ENCODE data around the gene PSMD10.

PSMD10 gene

DNA sequence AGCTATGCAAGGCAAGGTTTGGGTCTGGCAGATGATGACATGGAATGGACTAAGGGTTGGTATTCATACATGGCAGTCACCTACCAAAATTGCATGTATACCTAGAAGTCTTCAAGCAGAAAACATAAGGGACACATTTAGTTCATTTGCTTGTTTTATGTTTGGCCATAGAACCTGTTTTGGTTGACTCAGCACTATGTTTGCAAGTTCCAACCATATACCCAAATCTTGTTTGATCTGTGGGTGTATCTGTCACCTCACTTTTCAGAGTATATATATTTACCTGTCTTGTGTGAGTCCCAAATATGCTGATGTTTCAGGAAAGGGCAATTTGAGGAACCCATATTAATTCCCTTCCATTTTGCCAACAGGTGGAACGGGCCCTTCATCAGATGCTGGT lies 39.5 kb upstream of the PSMD10 start:
- Histone ChIP-seq H3K27me3 (ENCODE audit: insufficient read depth, low read length) (no peaks in the 10 kb centered on the region), H3K36me3 (ENCODE audit: insufficient read depth, low read length) (0 out of 2 replicates have a peak, but pooled peaks cover 4% of the 10 kb centered on the region), H3K4me3 (ENCODE audit: low read depth, low read length, poor library complexity, severe bottlenecking) (no peak overlapping the region), H3K9ac (ENCODE audit: low read length) (no peak overlapping the region), H3K4me1 (ENCODE audit: insufficient read depth, low read length, severe bottlenecking) (no peaks in the 10 kb centered on the region), H3K9me2 (ENCODE audit: low read depth, low read length) (no peaks in the 10 kb centered on the region), H3F3A (ENCODE audit: insufficient read depth, low read length) (no peaks in the 10 kb centered on the region), H3K4me2 (ENCODE audit: low read length) (no peak overlapping the region), H3K27ac (ENCODE audit: low read depth, low read length, poor library complexity, severe bottlenecking) (no peak overlapping the region), H3K9me3 (ENCODE audit: low read length) (no peaks in the 10 kb centered on the region), H3K79me2 (ENCODE audit: insufficient read depth, low read length) (no peaks in the 10 kb centered on the region), H4K20me1 (ENCODE audit: insufficient read depth, low read length) (no peaks in the 10 kb centered on the region), H2AFZ (ENCODE audit: low read length) (no peak overlapping the region)
- TF ChIP-seq EZH2 (IDR thresholded peaks at IDR 0.05; ENCODE audit: borderline replicate concordance, low read length): no peak
- TF ChIP-seq, protein P1, sequence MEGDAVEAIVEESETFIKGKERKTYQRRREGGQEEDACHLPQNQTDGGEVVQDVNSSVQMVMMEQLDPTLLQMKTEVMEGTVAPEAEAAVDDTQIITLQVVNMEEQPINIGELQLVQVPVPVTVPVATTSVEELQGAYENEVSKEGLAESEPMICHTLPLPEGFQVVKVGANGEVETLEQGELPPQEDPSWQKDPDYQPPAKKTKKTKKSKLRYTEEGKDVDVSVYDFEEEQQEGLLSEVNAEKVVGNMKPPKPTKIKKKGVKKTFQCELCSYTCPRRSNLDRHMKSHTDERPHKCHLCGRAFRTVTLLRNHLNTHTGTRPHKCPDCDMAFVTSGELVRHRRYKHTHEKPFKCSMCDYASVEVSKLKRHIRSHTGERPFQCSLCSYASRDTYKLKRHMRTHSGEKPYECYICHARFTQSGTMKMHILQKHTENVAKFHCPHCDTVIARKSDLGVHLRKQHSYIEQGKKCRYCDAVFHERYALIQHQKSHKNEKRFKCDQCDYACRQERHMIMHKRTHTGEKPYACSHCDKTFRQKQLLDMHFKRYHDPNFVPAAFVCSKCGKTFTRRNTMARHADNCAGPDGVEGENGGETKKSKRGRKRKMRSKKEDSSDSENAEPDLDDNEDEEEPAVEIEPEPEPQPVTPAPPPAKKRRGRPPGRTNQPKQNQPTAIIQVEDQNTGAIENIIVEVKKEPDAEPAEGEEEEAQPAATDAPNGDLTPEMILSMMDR (IDR thresholded peaks at IDR 0.05; ENCODE audit: low read length): no peak

DNA sequence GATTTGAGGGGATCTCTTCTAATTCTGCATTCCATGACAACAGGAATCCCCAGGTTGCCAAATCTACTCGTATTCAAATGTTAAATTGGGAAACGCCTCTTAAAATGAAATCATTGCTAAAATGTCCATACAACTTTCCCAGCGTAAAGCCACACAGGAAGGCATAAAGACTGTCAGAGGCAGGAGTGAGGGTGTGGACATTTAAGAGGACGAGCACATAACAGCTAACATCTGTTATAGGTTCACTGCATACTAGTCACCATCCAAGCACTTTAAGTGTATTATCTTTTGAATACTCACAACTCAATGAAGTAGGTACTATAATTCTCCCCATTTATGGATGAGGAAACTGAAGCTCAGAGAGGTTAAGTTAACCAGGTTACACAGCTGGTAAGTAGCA lies 35.8 kb upstream of the PSMD10 start:
- no peak overlapping the region for H3K27ac ChIP-seq (ENCODE audit: low read depth, low read length, poor library complexity, severe bottlenecking)
- H3K4me2 ChIP-seq (ENCODE audit: low read length): no peak overlapping the region
- H3K4me3 ChIP-seq (ENCODE audit: low read depth, low read length, poor library complexity, severe bottlenecking): no peak overlapping the region
- H3K4me1 ChIP-seq (ENCODE audit: insufficient read depth, low read length, severe bottlenecking): no peaks in the 10 kb centered on the region
- no peaks in the 10 kb centered on the region for H3K79me2 ChIP-seq (ENCODE audit: insufficient read depth, low read length)
- no peaks in the 10 kb centered on the region for H3K9me3 ChIP-seq (ENCODE audit: low read length)
- no peaks in the 10 kb centered on the region for H3F3A ChIP-seq (ENCODE audit: insufficient read depth, low read length)
- no peaks in the 10 kb centered on the region for H4K20me1 ChIP-seq (ENCODE audit: insufficient read depth, low read length)
- TF ChIP-seq, protein P1 (IDR thresholded peaks at IDR 0.05; ENCODE audit: low read length): no peak
- no peak for TF ChIP-seq EZH2 (IDR thresholded peaks at IDR 0.05; ENCODE audit: borderline replicate concordance, low read length)
- H2AFZ ChIP-seq (ENCODE audit: low read length): no peak overlapping the region
- 0 out of 2 replicates have a peak, but pooled peaks cover 4% of the 10 kb centered on the region for H3K36me3 ChIP-seq (ENCODE audit: insufficient read depth, low read length)
- H3K9me2 ChIP-seq (ENCODE audit: low read depth, low read length): no peaks in the 10 kb centered on the region
- no peak overlapping the region for H3K9ac ChIP-seq (ENCODE audit: low read length)
- H3K27me3 ChIP-seq (ENCODE audit: insufficient read depth, low read length): no peaks in the 10 kb centered on the region

DNA sequence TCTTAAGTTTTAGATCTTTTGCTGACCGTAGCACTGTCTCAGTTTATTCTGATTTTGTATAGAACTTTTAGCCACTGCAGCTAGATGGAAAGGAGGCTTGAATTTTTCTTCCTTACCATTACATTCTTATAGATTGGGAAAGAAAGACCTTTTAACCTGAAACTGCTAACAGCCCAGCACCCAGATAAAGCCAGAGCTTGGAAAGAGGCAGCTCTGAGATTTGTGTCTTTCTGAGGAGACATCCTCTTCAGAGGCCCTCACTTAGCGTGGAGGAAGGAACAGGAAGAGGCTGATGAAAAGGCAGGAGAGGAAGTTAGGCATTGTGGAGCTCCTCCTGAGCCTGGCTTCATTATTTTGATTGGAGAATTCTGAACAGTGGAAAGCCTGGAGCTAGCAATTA lies 35.3 kb upstream of the PSMD10 start:
- Histone ChIP-seq H3K4me3 (ENCODE audit: low read depth, low read length, poor library complexity, severe bottlenecking) (no peak overlapping the region), H3K9me2 (ENCODE audit: low read depth, low read length) (no peaks in the 10 kb centered on the region), H3K36me3 (ENCODE audit: insufficient read depth, low read length) (0 out of 2 replicates have a peak, but pooled peaks cover 4% of the 10 kb centered on the region), H2AFZ (ENCODE audit: low read length) (no peak overlapping the region), H4K20me1 (ENCODE audit: insufficient read depth, low read length) (no peaks in the 10 kb centered on the region), H3K9ac (ENCODE audit: low read length) (no peak overlapping the region), H3K4me1 (ENCODE audit: insufficient read depth, low read length, severe bottlenecking) (no peaks in the 10 kb centered on the region), H3F3A (ENCODE audit: insufficient read depth, low read length) (no peaks in the 10 kb centered on the region), H3K4me2 (ENCODE audit: low read length) (no peak overlapping the region), H3K79me2 (ENCODE audit: insufficient read depth, low read length) (no peaks in the 10 kb centered on the region), H3K27me3 (ENCODE audit: insufficient read depth, low read length) (no peaks in the 10 kb centered on the region), H3K9me3 (ENCODE audit: low read length) (no peaks in the 10 kb centered on the region), H3K27ac (ENCODE audit: low read depth, low read length, poor library complexity, severe bottlenecking) (no peak overlapping the region)
- TF ChIP-seq EZH2 (IDR thresholded peaks at IDR 0.05; ENCODE audit: borderline replicate concordance, low read length): no peak
- TF ChIP-seq, protein P1 (IDR thresholded peaks at IDR 0.05; ENCODE audit: low read length): no peak
